RWPE2 (cell line): ENCODE measurements around the gene SPTBN5.

Experiments used
- ATAC-seq: fragments of 200-7000 bp; cut with Tn5 transposase; 3 replicates; pipeline ENCODE4 v1.9.1; 2021; ENCODE audit warnings: low read depth
- DNase-seq: peaks from one replicate; pipeline ENCODE4 v3.0.0-alpha.2; 2020; ENCODE audit warnings: low spot score
- H3K27ac ChIP-seq: fragments of 450-650 bp; 2 replicates; pipeline ENCODE4 v1.5.1; 2017; ENCODE audit warnings: mild to moderate bottlenecking; ENCODE audit not compliant: poor library complexity, severe bottlenecking
- H3K27me3 ChIP-seq: fragments of 250-450 bp; sonication (Bioruptor Pico); 2 replicates; pipeline ENCODE4 v1.5.1; 2021; ENCODE audit warnings: mild to moderate bottlenecking, moderate library complexity; ENCODE audit not compliant: insufficient read depth, poor library complexity, severe bottlenecking
- H3K36me3 ChIP-seq: fragments of 250-450 bp; sonication (Bioruptor Pico); 2 replicates; pipeline ENCODE4 v1.5.1; 2020; ENCODE audit warnings: low read depth, mild to moderate bottlenecking, moderate library complexity
- H3K4me1 ChIP-seq: fragments of 250-450 bp; sonication (Bioruptor Pico); 2 replicates; pipeline ENCODE4 v1.5.1; 2021; ENCODE audit warnings: mild to moderate bottlenecking, moderate library complexity; ENCODE audit not compliant: insufficient read depth, poor library complexity, severe bottlenecking
- H3K4me3 ChIP-seq: fragments of 250-450 bp; sonication (Bioruptor Pico); 2 replicates; pipeline ENCODE4 v1.5.1; 2021; ENCODE audit warnings: mild to moderate bottlenecking, moderate library complexity; ENCODE audit not compliant: severe bottlenecking
- H3K9me3 ChIP-seq: fragments of 250-450 bp; sonication (Bioruptor Pico); 2 replicates; pipeline ENCODE4 v1.5.1; 2021; ENCODE audit warnings: mild to moderate bottlenecking, moderate library complexity; ENCODE audit not compliant: severe bottlenecking
- TF ChIP-seq, protein P1 (sequence below): fragments of 450-650 bp; IDR thresholded peaks from one replicate; pipeline ENCODE4 v1.5.1; 2017; ENCODE audit warnings: mild to moderate bottlenecking, moderate library complexity; ENCODE audit not compliant: poor library complexity, severe bottlenecking

Gene SPTBN5

DNA sequence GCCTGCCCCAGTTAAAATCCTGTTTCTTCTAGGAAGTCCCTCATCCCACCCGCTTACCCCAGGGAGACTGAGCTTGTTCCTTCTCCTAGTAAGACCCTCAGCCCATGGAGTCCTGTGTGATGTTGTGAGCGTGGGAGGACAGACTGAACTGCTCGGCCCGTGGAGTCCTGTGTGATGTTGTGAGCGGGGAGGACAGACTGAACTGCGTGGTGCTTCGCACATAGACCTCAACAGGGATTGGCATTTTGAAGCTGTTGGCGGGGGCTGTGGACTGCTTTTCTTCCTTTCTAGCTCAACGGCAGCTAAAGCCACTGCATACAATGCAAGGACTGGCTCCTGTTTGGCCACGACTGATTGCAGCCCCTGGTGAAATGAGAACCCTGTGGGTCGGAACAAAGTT is 1.6 kb upstream of the SPTBN5 start:
- H3K27ac ChIP-seq = peak overlapping the region; percentile 90
- no peaks in the 10 kb centered on the region for H3K9me3 ChIP-seq
- peaks cover 17% of the 10 kb centered on the region for H3K4me1 ChIP-seq
- H3K36me3 ChIP-seq = peaks cover 19% of the 10 kb centered on the region
- TF ChIP-seq, protein P1, sequence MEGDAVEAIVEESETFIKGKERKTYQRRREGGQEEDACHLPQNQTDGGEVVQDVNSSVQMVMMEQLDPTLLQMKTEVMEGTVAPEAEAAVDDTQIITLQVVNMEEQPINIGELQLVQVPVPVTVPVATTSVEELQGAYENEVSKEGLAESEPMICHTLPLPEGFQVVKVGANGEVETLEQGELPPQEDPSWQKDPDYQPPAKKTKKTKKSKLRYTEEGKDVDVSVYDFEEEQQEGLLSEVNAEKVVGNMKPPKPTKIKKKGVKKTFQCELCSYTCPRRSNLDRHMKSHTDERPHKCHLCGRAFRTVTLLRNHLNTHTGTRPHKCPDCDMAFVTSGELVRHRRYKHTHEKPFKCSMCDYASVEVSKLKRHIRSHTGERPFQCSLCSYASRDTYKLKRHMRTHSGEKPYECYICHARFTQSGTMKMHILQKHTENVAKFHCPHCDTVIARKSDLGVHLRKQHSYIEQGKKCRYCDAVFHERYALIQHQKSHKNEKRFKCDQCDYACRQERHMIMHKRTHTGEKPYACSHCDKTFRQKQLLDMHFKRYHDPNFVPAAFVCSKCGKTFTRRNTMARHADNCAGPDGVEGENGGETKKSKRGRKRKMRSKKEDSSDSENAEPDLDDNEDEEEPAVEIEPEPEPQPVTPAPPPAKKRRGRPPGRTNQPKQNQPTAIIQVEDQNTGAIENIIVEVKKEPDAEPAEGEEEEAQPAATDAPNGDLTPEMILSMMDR = no peak
- ATAC-seq (no peak), DNase-seq (peak; percentile 64)
- no peak overlapping the region for H3K4me3 ChIP-seq
- H3K27me3 ChIP-seq = no peaks in the 10 kb centered on the region

DNA sequence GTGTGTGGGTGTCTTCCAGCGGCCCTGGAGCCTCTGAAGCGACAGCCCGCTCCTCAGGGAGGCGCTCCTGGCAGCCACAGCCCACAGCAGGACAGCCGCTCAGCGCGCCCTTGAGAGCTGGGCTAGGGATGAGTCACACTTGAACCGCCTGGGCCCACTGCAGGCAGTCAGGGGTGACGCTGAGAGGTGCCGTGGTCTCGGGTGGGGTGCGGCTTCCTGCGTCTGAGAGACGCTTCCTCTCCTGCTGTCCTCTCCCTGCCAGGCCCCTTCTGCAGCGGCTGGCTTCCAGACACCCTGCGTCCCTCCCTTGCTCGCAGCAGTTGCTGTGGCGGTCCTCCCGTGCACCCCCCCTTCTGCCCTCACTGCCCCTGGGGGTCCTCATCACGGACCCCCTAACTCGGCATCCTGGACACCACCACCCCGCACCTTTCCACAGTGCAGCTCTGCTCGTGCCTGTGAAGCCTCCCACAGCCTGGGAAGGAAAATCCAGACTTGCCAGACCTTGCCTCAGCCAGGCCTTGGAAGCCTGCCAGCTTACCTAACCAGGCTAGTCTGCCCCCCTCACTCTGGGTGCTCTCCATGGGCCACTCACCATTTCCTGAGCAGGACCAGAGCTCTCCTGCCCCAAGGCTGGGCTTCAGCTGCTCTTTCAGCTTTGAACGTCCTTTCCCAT is 1.1 kb upstream of the SPTBN5 start:
- DNase-seq = peak; percentile 97
- ATAC-seq = peak; percentile 80
- Histone ChIP-seq H3K27me3 (no peaks in the 10 kb centered on the region), H3K9me3 (no peaks in the 10 kb centered on the region), H3K27ac (peak overlapping the region; percentile 90), H3K36me3 (peaks cover 14% of the 10 kb centered on the region), H3K4me1 (peaks cover 17% of the 10 kb centered on the region), H3K4me3 (no peak overlapping the region)
- TF ChIP-seq, protein P1 = peak; percentile 55

DNA sequence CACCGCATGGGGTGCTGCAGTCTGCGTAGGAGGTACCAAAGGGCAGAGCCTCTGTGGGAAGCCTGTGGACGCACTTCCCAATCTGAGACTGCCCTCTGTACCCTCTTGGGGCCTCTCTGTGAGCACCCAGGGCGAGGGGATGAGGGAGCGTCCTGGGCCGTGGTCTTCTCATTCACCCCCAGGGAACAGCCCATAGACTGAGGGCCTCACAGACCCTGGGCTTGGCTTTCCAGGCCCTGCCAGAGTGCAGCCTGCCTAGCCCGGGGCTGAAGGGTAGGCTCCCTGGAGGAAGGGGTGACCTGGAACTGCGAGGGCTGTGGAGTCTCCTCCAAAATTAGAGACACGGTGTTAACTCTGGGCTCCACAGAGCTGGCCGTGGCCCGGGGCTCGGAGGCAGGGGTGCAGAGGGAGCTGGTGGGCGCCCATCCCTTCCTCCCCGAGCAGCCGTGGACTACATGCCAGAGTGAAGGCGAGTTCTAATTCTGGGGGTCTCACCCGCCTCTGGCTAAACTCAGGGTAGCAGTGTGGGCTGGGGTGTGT is 468 bp upstream of the SPTBN5 start:
- peak; percentile 68 for DNase-seq
- TF ChIP-seq, protein P1 = no peak
- H3K9me3 ChIP-seq = no peaks in the 10 kb centered on the region
- no peak overlapping the region for H3K4me3 ChIP-seq
- ATAC-seq = peak; percentile 0; the same call in 2 of the 3 replicates
- H3K4me1 ChIP-seq = peaks cover 17% of the 10 kb centered on the region
- no peaks in the 10 kb centered on the region for H3K27me3 ChIP-seq
- H3K36me3 ChIP-seq = peaks cover 9% of the 10 kb centered on the region
- H3K27ac ChIP-seq = peak overlapping the region; percentile 90

DNA sequence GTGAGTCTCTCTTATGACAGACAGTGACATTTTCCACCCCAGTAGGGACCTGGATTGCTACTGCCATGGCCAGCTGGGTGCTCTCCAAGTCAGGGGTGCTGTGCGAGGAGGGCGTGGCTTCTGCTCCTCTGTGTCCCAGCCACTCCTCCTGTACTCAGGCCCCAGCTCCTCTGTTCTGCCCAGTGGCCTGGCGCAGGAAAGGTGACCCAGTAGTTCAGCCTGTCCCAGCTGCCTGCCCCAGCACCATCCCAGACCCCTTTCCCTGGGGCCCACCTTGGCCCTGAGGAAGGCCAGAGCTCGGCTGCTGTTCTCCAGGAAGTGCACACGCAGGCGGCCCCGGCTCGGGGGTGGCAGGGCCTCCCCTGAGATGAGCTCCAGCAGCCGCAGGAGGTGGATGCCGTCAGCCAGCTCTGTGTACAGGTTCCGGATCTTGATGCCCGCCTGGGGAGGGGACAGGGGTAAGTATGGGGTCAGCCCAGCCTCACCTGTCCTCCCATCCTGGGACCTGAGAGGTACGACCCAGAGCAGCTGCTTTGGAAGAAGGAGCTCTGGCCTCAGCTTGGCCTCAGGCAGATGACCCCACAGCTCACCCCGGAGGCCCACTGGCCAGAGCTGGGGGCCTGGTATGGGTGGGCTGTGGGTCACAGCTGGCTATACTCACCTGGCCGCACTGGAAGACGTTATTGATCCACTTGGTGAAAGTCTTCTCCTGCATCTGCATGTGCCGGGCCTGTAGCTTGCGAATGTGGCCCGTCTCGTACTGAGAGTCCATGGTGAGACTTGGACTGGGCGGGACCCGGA is 1.0 kb downstream of the SPTBN5 start:
- H3K36me3 ChIP-seq = no peaks in the 10 kb centered on the region
- TF ChIP-seq, protein P1 = no peak
- ATAC-seq (no peak), DNase-seq (peak; percentile 76)
- H3K27me3 ChIP-seq = no peaks in the 10 kb centered on the region
- H3K4me1 ChIP-seq = peaks cover 17% of the 10 kb centered on the region
- H3K27ac ChIP-seq = no peak overlapping the region
- H3K4me3 ChIP-seq = no peak overlapping the region
- no peaks in the 10 kb centered on the region for H3K9me3 ChIP-seq
